HTERT RPE-1 (cell line): ENCODE data around the gene SEC14L6.

Experiments
- in situ Hi-C: fragments of 300-500 bp; cut with MboI; formaldehyde crosslinking; loops from 4 replicates; pipeline ENCODE4 v1.14.3; 2020; ENCODE audit warnings: low sequenced_read_pairs

Gene SEC14L6

GRCh38 chr22:30538280-30538679 is 8.3 kb downstream of the SEC14L6 start:
- in situ Hi-C loops: no loop called here

- in situ Hi-C loops: no loop called here
These were observed 9.3 kb downstream of the SEC14L6 start for GRCh38 chr22:30537083-30537731.

GRCh38 chr22:30535182-30535581 is 11.4 kb downstream of the SEC14L6 start:
- in situ Hi-C loops: no loop called here

- in situ Hi-C loops: no loop called here
These were observed 14.6 kb downstream of the SEC14L6 start for GRCh38 chr22:30531651-30532608.

GRCh38 chr22:30526656-30527055 is 19.9 kb downstream of the SEC14L6 start:
- in situ Hi-C loops: no loop called here

GRCh38 chr22:30523646-30524489 is 22.7 kb downstream of the SEC14L6 start:
- in situ Hi-C loops: no loop called here

GRCh38 chr22:30521368-30522156 is 25.0 kb downstream of the SEC14L6 start:
- in situ Hi-C loops: no loop called here

DNA sequence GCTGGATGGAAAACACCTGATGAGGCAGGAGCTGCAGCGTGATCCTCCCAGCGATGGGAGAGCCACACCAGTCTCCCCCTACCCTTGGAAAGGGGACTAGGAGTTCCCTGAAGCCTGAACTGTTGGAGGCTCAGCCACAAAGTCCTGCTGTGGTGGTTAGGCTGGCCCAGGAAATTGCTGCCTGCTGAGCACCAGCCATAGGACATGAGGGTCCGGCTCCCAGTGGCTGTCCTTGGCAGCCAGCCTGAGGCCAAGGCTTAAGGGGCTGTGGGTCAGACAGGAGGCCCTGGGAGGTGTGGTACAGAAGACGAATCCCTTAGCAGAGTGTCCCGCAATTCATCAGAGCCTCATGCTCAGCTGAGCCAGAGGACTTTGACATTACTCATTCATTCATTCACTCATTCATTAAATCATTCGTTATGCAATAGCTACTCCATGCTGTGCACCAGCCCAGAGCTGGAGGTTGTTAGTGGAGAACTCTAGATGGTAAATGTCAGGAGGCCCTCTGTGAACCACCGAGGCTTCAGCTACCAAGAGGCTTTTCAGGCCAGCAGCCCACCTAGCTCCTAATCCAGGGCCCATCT is 26.6 kb downstream of the SEC14L6 start:
- in situ Hi-C loops: no loop called here

DNA sequence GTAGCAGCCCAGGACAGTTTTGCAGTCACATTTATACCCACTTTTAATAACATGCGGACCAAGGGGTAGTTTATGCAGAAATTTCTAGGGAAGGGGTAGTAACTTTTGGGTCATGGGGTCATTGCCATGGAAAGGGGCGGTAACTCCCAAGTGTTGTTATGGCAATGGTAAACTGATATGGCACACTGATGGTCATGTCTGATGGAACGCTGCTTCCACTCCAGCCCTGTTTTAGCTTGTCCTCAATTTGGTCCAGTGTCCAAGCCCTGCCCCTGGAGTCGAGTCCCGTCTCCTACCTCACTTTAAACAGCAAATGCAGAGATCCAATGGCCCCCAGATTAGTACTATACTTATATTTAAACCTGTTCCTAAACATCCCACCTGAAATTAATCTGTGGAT is 29.8 kb downstream of the SEC14L6 start:
- in situ Hi-C loops: no loop called here

- in situ Hi-C loops: no loop called here
These were observed 30.3 kb downstream of the SEC14L6 start for GRCh38 chr22:30516273-30516672.

- in situ Hi-C loops: no loop called here
These were observed 32.3 kb downstream of the SEC14L6 start for GRCh38 chr22:30514252-30514651.

DNA sequence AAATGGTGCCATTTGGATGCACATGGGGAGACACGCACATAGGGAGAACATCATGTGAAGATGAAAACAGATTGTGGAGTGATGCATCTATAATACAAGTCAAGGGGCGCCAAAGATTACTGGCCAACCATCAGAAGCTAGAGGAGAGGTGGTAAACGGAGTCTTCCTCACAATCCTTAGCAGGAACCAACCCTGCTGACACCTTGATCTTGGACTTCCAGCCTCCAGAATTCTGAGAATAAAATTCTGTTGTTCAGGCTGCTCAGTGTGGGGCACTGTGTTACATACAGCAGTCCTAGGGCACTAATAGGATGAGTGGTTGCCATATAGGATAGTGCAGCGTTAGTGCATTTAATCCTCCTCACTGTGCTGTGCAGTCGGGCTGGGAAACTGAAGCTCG is 33.1 kb downstream of the SEC14L6 start:
- in situ Hi-C loops: no loop called here

DNA sequence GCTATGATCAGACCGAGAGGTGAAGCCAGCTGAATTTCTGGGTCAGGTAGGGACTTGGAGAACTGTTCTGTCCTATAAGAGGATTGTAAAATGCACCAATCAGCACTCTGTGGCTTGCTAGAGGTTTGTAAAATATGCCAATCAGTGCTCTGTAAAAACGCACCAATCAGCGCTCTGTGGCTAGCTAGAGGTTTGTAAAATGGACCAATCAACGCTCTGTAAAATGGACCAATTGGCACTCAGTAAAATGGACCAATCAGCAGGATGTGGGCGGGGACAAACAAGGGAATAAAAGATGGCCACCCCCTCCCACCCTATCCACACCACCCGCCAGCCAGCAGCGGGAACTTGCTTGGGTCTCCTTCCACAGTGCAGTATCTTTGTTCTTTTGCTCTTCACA is 34.6 kb downstream of the SEC14L6 start:
- in situ Hi-C loops: no loop called here

GRCh38 chr22:30511109-30511508 is 35.4 kb downstream of the SEC14L6 start:
- in situ Hi-C loops: no loop called here

GRCh38 chr22:30508216-30508615 is 38.3 kb downstream of the SEC14L6 start:
- in situ Hi-C loops: no loop called here

- in situ Hi-C loops: no loop called here
These were observed 38.9 kb downstream of the SEC14L6 start for GRCh38 chr22:30507670-30508069.

GRCh38 chr22:30506507-30506968 is 40.0 kb downstream of the SEC14L6 start:
- in situ Hi-C loops: no loop called here

DNA sequence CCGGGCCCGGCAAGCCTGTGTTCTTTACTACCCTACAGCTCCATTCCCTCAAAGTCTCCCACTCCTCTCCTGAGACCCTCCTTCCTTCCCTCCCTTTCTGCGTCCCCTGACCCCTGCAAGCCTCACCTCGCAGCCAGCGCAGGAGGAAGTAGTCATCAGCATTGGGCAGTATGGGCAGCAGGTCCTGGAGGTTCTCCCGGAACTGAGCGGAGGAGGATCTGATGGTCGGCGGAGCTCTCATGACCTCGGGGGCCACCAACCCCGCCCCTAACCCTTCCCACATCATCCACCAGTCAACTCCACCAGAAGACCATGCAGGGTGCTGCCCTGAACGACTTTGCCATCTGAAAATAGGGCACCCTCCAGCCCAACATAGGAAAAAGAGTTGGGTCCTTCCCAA is 43.0 kb downstream of the SEC14L6 start:
- in situ Hi-C loops: no loop called here

DNA sequence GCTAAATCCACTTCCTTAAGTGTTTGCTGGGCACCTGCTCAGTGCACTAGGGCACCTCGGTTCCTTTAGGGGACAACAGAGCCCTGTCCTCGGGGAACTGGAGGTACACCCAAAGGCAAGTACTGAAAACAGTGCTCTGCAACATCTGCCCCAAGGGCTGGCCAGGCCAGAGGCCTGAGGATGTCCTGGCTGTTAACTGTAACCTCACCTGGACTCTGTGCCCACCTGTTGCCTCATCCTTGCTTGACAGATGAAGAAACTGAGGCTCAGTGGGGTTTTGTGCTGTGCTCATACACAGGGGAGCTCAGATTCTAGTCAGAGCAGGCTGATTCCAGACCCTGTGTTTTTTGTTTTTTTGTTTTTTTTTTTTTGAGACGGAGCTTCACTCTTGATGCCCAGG is 43.6 kb downstream of the SEC14L6 start:
- in situ Hi-C loops: no loop called here

DNA sequence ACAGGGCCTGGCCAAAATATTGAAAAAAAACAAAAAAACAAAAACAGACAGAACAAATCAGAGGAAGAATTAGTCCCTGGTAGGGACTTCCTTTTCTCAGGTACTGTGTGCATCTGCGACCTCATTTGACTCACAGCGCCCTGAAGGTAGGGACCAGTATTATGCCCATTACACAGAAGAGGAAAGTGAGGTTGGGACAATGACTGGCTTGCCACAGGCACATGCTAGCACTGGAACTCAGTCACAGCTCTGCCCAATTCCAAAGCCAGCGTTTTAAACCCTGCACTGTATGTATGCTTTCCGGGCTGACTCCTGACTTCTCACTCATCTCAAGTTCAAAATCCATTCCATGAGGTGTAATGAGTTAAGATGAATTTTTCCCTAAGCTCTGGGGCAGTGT is 44.4 kb downstream of the SEC14L6 start:
- in situ Hi-C loops: no loop called here
